Measurements from ENCODE around the gene PDE1C.

The PDE1C gene

GRCh38 chr7:31937982-31938381 is 132.2 kb downstream of the PDE1C start:
- no peak for DNase-seq (ENCODE audit: low read depth)
- no peak overlapping the region for H3K4me3 ChIP-seq (ENCODE audit: low read depth, low read length)
- TF ChIP-seq CTCF (IDR thresholded peaks at IDR 0.05; ENCODE audit: low read depth, low read length, missing control alignments), result no peak

DNA sequence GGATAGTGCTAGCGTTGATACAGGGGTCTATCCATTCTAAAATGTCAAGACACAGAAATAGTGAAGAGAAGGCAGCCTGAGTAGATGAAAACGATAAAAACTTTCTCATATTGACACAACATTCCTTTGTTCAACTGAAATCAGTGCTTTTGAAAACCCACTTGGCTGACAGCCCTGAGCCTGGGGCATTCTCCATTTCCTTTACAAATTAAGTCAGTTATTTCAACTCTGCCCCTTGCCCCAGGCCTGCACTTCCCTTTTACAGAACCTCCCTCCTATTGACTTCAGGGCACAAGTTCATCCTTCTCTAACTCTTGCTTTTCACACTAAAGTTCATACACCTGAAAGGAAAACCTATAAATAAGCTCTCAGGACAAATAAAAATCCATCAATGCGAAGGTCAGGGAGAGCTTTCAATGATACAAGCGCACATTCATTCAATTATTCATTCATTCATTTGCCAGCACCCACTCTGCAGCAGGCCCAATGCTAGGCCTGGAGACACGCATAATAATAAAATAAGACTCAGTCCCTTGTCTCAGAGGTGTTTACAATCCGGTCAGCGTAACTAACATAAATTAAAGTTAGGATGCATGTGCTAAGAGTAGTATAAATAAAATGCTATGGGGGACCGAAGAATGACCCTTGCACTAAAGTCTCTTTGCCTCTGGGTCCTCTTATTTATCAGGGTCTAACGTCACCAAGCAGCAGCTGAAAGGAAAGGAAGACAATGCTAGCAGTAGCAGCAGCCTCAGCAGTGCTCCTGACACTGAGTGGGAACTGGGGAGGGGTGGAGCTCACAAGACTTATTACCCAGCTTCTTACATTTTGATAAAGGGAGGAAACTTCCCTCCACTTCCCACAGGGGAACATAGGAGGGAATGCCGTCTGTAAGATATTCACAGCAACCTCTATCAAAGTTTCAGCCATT is 134.8 kb downstream of the PDE1C start:
- TF ChIP-seq CTCF (IDR thresholded peaks at IDR 0.05; ENCODE audit: low read depth, low read length, missing control alignments), result no peak
- no peak for DNase-seq (ENCODE audit: low read depth)
- no peak overlapping the region for H3K4me3 ChIP-seq (ENCODE audit: low read depth, low read length)

GRCh38 chr7:31934551-31934950 is 135.7 kb downstream of the PDE1C start:
- no peak for DNase-seq (ENCODE audit: low read depth)
- no peak overlapping the region for H3K4me3 ChIP-seq (ENCODE audit: low read depth, low read length)
- TF ChIP-seq CTCF (IDR thresholded peaks at IDR 0.05; ENCODE audit: low read depth, low read length, missing control alignments), result no peak

GRCh38 chr7:31933481-31933880 is 136.7 kb downstream of the PDE1C start:
- no peak for TF ChIP-seq CTCF (IDR thresholded peaks at IDR 0.05; ENCODE audit: low read depth, low read length, missing control alignments)
- DNase-seq (ENCODE audit: low read depth), result no peak
- no peak overlapping the region for H3K4me3 ChIP-seq (ENCODE audit: low read depth, low read length)

GRCh38 chr7:31926991-31927584 is 143.1 kb downstream of the PDE1C start:
- DNase-seq (ENCODE audit: low read depth), result no peak
- no peak for TF ChIP-seq CTCF (IDR thresholded peaks at IDR 0.05; ENCODE audit: low read depth, low read length, missing control alignments)
- no peak overlapping the region for H3K4me3 ChIP-seq (ENCODE audit: low read depth, low read length)

- no peak for TF ChIP-seq CTCF (IDR thresholded peaks at IDR 0.05; ENCODE audit: low read depth, low read length, missing control alignments)
- DNase-seq (ENCODE audit: low read depth), result no peak
- H3K4me3 ChIP-seq (ENCODE audit: low read depth, low read length), result no peak overlapping the region
These were observed 144.3 kb downstream of the PDE1C start for GRCh38 chr7:31925753-31926454.
